Measurements from ENCODE around the gene NT5C2. TPM values are rescaled to one million over a fixed set of nuclear protein-coding genes. Genes with fewer than 3 reads are reported as not detected.
"Not testable (repeated sequence)": the region's sequence is repeated elsewhere in the genome, so short reads cannot be mapped to it uniquely, and the experiment has no call there.

Gene NT5C2
- total and polyA plus RNA-seq, 2 donors (not counting 1 experiment from before 2014, with no cell fraction given), result 38.6 to 80.8 TPM

GRCh38 chr10:103067484-103067883 is 125.6 kb downstream of the NT5C2 start:
- no peak overlapping the region for H3K9ac ChIP-seq (ENCODE audit: low read length)
- intact Hi-C loops (cut with micrococcal nuclease), result loop anchor here (10.0 kb wide), 1 partner anchor 267 kb away; no protein-coding TSS in a partner anchor
- no CpG with 5 or more reads among the region's 2 CpGs for WGBS (ENCODE audit: insufficient coverage)
- no peak overlapping the region for H3K4me2 ChIP-seq (replicated peaks; ENCODE audit: low read depth, low read length, poor library complexity, severe bottlenecking)
- no peak overlapping the region for H3K4me3 Mint-ChIP-seq
- ChIA-PET CTCF (interaction anchor here (1.3 to 1.7 kb wide), 2 partner anchors 10 to 232 kb away, joined by 3 to 5 read pairs; no protein-coding TSS in a partner anchor), POLR2A (interaction anchor here (0.8 kb wide), 1 partner anchor 232 kb away, joined by 5 read pairs; no protein-coding TSS in a partner anchor)
- TF ChIP-seq EZH2 (IDR thresholded peaks at IDR 0.05; ENCODE audit: borderline replicate concordance, insufficient read depth, low read depth, low read length, poor library complexity, severe bottlenecking) (no peak), CTCF (IDR thresholded peaks at IDR 0.05) (no peak)
- H3K79me2 ChIP-seq (ENCODE audit: control insufficient read depth, insufficient read depth, low read length), result no peaks in the 10 kb centered on the region
- no peak overlapping the region for H3K4me3 ChIP-seq (ENCODE audit: control extremely low read depth in 1 of 5, extremely low read depth in 1 of 5, insufficient read depth in 1 of 5, low read depth in 2 of 5, low read length in 4 of 5)
- no peaks in the 10 kb centered on the region for H4K20me1 ChIP-seq (ENCODE audit: control insufficient read depth, insufficient read depth, low read length, poor library complexity, severe bottlenecking)
- H3K27me3 ChIP-seq (replicated peaks in 1 of 4; ENCODE audit: control extremely low read depth in 1 of 4, control insufficient read depth in 3 of 4, insufficient read depth in 4 of 4, low read length in 3 of 4), result no peaks in the 10 kb centered on the region
- H3K27ac Mint-ChIP-seq, result no peak overlapping the region
- DNase-seq (no peak), ATAC-seq (ENCODE audit: low read depth) (no peak)
- H3K27me3 Mint-ChIP-seq, result no peaks in the 10 kb centered on the region
- no peak overlapping the region for H3K27ac ChIP-seq (ENCODE audit: low read length in 2 of 2)
- H3K36me3 ChIP-seq (replicated peaks in 1 of 2; ENCODE audit: control extremely low read depth in 1 of 2, control insufficient read depth in 1 of 2, extremely low read depth in 1 of 2, insufficient read depth in 2 of 2, low read length in 1 of 2), result peaks cover 0 to 5% of the 10 kb centered on the region in 2 experiments
- no peaks in the 10 kb centered on the region for H3K9me3 ChIP-seq (ENCODE audit: control extremely low read depth in 1 of 3, control insufficient read depth in 2 of 3, insufficient read depth in 1 of 3, low read length in 2 of 3)
- peaks cover 33% of the 10 kb centered on the region for H3K4me1 Mint-ChIP-seq
- peaks cover 26% of the 10 kb centered on the region in 2 donors for H3K4me1 ChIP-seq (ENCODE audit: control insufficient read depth in 2 of 2, insufficient read depth in 2 of 2, low read length in 2 of 2)
- H3K9me3 Mint-ChIP-seq (ENCODE audit: insufficient read depth), result no peaks in the 10 kb centered on the region
- no peak overlapping the region for H2AFZ ChIP-seq (ENCODE audit: insufficient read depth, low read depth, low read length, poor library complexity, severe bottlenecking)

- not testable (repeated sequence) for H3K9ac ChIP-seq (ENCODE audit: low read length); H3K79me2 ChIP-seq (ENCODE audit: control insufficient read depth, insufficient read depth, low read length); H2AFZ ChIP-seq (ENCODE audit: insufficient read depth, low read depth, low read length, poor library complexity, severe bottlenecking); H3K27ac ChIP-seq (ENCODE audit: low read length in 2 of 2); H3K9me3 ChIP-seq (ENCODE audit: control extremely low read depth in 1 of 3, control insufficient read depth in 2 of 3, insufficient read depth in 1 of 3, low read length in 2 of 3); DNase-seq; H3K27me3 ChIP-seq (replicated peaks in 1 of 4; ENCODE audit: control extremely low read depth in 1 of 4, control insufficient read depth in 3 of 4, insufficient read depth in 4 of 4, low read length in 3 of 4); H3K4me3 Mint-ChIP-seq; ATAC-seq (ENCODE audit: low read depth); H3K4me2 ChIP-seq (replicated peaks; ENCODE audit: low read depth, low read length, poor library complexity, severe bottlenecking); H4K20me1 ChIP-seq (ENCODE audit: control insufficient read depth, insufficient read depth, low read length, poor library complexity, severe bottlenecking); H3K36me3 ChIP-seq (replicated peaks in 1 of 2; ENCODE audit: control extremely low read depth in 1 of 2, control insufficient read depth in 1 of 2, extremely low read depth in 1 of 2, insufficient read depth in 2 of 2, low read length in 1 of 2); H3K4me3 ChIP-seq (ENCODE audit: control extremely low read depth in 1 of 5, extremely low read depth in 1 of 5, insufficient read depth in 1 of 5, low read depth in 2 of 5, low read length in 4 of 5); H3K27me3 Mint-ChIP-seq; H3K27ac Mint-ChIP-seq; H3K9me3 Mint-ChIP-seq (ENCODE audit: insufficient read depth)
- CTCF ChIA-PET, result interaction anchor here (0.6 to 1.7 kb wide), 3 partner anchors 166 to 231 kb away, joined by 3 to 5 read pairs (median 3); partner anchors contain the start of gene CYP17A1
- H3K4me1 ChIP-seq (ENCODE audit: control insufficient read depth in 2 of 2, insufficient read depth in 2 of 2, low read length in 2 of 2), result peaks cover 26% of the 10 kb centered on the region in 2 donors
- intact Hi-C loops (cut with micrococcal nuclease), result loop anchor here (10.0 kb wide), 1 partner anchor 268 kb away; no protein-coding TSS in a partner anchor
- WGBS (ENCODE audit: insufficient coverage), result 94% methylated on average over 2 of the region's 4 CpGs
- peaks cover 33% of the 10 kb centered on the region for H3K4me1 Mint-ChIP-seq
- POLR2A ChIA-PET, result interaction anchor here (0.8 kb wide), 1 partner anchor 232 kb away, joined by 5 read pairs; no protein-coding TSS in a partner anchor
Measured at GRCh38 chr10:103067099-103067477, 126.0 kb downstream of the NT5C2 start.

All from B cell (primary cell).